COR-L47 (cell line): Measurements from ENCODE around the gene PIK3AP1.
"Not testable (repeated sequence)": the region's sequence is repeated elsewhere in the genome, so short reads cannot be mapped to it uniquely, and the experiment has no call there.

Source experiments
- DNase-seq: peaks from one replicate; lab custom pipeline; 2025; lab: John Stamatoyannopoulos, UW

PIK3AP1 gene

DNA sequence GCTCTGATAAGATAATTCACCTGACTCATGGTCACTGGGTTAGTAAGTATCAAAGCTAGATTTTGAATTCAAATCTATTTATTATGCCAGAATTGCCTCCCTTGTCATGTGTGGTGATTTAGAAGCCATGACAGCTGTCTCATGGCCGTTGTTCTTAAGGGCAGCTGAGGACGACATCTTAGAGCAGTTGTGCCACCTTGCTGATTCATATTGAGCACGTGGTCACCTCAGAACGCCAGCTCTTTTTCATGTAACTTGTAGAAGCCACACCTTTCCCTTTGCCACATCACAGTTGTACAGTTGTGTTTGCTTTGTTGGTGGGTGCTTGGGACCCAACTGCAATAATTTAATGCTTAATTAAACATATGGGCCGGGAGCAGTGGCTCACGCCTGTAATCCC lies 4.3 kb upstream of the PIK3AP1 start:
- no peak for DNase-seq

DNA sequence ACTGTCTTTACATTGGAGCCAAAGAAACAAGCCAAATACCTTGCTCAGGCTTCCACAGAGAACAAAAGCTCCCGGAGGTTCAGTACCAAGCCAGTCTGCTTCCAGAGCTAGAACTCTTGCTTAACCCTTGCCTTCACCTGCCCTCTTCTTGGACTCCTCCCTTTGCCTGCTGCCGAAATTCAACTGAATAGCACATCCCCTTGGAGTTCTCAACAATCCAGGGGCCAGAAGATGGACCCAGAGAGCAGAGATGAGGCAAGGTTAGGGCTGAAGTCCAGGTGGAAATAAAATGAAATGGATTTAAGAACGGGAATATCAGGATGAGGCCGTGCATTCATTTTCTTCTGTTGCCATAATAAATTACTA lies 876 bp upstream of the PIK3AP1 start:
- no peak for DNase-seq

DNA sequence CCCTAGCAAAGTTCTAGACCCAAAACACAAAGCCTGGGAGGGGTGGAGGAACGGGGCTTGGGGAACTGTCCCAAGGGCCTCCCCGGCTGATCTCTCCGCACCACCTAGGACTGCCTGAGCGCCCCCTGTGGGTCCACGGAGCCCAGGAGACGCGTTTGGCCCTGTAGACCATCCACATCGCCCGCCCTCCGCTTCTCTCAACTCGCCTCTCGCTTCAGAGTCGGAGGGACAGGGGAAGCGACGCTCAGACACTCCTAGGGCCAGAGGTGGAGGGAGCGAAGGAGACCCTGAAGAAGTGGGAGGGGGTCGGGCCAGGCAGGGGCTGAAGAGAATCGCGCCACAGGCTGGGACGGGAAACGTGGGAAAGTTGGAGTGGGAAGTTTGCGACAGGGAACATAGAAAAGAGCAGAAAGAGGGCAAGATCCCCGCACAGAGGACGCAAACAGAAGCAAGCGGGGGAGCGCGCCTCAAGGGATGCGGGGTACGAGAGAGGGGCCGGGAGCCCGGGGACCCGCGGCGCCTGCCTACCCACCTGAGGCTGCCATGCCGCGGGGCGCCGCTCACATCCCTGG lies 378 bp downstream of the PIK3AP1 start:
- no peak for DNase-seq

GRCh38 chr10:96719200-96719599 lies 1.1 kb downstream of the PIK3AP1 start:
- no peak for DNase-seq

DNA sequence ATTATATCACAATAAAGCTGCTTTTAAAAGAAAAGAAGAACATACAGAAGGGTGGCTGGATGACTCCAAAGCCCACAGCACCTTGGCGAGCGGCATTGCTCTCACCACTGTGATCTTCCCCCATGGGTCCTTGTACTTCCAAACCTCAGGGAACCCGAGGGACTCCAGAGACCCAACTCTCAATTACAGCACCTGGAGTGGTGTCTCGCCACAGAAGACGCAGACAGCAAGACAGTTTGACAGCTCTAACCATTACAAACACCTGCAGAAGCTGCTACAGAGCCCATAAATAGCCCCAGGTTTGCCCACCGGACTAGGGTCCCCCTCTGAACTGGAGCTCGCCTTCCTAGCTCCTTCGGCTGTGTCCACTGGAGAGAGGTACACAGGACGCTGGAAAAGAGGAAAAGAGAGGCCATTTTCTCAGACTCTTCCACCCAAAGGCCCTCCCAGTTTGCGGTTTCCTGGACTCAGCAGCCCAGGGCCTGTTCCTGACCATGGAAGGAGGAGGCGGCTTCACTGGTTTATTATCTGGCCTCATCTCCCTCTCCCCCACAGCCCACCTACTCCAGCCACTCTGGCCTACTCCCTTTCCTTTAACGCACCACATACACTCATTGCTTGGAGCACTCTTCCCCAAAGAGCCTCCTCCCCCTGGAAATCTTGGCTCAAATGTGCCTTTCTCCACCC lies 1.9 kb downstream of the PIK3AP1 start:
- DNase-seq: no peak

- DNase-seq: no peak
Observed at GRCh38 chr10:96716390-96716789, 3.9 kb downstream of the PIK3AP1 start.

DNA sequence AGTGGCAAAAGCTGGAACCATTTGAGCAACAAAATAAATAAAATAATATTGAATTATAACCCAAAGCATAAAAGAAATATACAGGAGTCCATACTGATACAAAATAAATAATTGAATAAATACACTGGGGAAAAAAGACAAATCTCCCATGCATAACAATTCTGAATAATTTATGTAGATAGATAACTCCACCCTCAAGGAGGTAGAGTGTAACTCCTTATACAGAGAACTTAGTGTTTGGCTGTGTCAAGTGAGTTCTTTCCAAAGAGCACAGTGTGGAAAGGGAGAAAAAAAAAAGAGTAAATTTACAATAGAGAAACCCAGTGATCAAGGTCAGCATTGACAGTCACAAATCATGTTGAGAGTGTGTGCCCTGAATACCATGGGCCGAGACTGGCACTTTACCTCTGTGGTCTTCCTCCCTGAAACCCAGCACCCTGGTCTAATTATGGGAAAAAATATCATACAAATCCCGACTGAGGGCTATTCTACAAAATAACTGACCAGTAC lies 5.5 kb downstream of the PIK3AP1 start:
- no peak for DNase-seq

DNA sequence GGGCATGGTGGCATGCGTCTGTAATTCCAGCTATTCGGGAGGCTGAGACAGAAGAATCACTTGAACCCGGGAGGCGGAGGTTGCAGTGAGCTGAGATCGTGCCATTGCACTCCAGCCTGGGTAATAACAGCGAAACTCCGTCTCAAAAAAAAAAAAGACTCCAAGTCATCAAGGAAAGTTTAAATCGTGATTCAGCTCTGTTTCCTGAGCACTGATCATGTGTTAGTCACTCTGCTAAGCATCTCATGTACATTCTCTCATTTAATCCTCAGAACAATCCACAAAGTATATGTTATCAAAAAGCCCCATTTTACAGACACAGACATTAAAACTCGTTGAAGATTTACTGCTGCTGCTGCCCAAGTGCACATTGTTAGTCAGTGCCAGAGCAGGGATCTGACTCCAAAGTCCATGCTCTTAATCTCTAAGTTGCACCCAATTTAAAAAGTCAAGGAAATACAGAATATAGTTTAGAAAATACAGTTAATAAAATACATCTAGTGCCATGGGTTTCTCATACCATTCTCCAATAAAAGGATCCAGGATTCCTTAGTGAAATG lies 6.2 kb downstream of the PIK3AP1 start:
- DNase-seq: no peak

GRCh38 chr10:96712662-96713271 lies 7.5 kb downstream of the PIK3AP1 start:
- no peak for DNase-seq

GRCh38 chr10:96711048-96711728 lies 9.1 kb downstream of the PIK3AP1 start:
- DNase-seq: no peak

DNA sequence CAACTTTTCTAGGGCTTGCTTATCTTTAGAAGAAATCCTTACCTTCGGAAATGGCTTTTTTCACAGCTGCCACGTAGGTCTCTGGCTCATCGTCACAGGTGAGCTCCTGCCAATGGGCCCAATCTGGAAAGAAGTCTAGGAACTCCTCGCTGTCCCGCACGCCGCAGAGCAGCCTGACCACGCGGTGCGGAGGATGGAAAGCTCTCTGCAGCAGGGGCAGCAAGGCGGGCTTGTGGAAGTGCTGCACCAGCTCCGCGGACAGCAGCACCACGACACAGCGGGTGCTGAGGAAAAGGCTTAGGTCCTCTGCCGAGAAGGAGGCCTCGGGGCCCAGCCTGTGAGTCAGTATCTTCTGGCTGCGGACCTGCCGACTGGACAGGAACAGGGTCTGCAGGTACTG lies 10.8 kb downstream of the PIK3AP1 start:
- no peak for DNase-seq

DNA sequence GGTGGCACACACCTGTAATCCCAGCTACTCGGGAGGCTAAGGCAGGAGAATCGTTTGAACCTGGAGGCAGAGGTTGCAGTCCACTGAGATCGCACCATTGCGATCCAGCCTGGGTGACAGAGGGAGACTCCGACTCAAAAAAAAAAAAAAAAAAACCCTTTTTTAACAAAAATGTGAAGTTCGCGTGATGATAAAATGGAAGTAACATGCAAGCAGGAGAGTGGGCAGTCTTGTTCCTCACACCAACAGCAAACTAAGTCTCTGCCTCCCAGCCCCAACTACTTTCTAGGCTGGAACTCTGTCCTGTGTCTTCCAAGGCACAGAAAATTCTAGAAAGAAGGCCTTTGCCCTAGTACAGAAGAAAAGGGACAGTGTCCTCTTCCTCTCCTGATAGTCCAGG lies 11.3 kb downstream of the PIK3AP1 start:
- DNase-seq: no peak

DNA sequence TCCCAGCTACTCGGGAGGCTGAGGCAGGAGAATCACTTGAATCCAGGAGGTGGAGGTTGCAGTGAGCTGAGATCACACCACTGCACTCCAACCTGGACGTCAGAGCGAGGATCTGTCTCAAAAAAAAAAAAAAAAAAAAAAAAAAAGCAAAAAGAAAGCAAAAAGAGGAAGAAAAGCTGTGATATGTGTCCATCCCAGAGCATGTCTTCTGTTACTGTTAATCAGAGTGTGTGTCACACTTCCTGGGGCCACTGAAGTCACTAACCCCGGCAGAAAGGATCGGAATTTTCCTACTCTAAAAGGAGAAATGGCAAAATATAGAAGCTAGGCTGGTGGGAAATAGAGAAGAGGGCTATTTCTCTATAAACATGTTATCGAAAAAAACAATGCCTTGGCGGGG lies 11.9 kb downstream of the PIK3AP1 start:
- DNase-seq: no peak

GRCh38 chr10:96706331-96706853 lies 13.9 kb downstream of the PIK3AP1 start:
- DNase-seq: no peak

- no peak for DNase-seq
Observed at GRCh38 chr10:96705134-96705533, 15.2 kb downstream of the PIK3AP1 start.

- no peak for DNase-seq
Observed at GRCh38 chr10:96704563-96704962, 15.8 kb downstream of the PIK3AP1 start.

DNA sequence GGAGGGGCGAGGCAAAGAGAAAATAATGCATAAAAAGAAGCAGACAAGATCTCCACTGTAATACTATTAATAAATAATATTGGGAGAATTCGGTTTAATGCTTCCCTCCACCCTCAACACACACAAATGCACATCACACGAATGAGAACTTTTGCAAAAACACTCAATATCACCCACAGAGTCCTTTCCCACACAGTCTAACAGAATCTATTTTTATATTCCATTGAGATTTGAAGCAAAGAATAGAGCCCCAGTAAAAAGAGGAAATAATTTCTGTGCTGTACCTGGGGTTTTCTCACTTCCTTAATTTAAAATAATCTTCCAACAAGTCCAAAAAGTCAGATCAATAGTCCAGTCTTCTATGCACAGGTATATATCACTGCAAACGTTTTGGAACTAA lies 17.0 kb downstream of the PIK3AP1 start:
- no peak for DNase-seq

GRCh38 chr10:96701265-96701664 lies 19.0 kb downstream of the PIK3AP1 start:
- no peak for DNase-seq

DNA sequence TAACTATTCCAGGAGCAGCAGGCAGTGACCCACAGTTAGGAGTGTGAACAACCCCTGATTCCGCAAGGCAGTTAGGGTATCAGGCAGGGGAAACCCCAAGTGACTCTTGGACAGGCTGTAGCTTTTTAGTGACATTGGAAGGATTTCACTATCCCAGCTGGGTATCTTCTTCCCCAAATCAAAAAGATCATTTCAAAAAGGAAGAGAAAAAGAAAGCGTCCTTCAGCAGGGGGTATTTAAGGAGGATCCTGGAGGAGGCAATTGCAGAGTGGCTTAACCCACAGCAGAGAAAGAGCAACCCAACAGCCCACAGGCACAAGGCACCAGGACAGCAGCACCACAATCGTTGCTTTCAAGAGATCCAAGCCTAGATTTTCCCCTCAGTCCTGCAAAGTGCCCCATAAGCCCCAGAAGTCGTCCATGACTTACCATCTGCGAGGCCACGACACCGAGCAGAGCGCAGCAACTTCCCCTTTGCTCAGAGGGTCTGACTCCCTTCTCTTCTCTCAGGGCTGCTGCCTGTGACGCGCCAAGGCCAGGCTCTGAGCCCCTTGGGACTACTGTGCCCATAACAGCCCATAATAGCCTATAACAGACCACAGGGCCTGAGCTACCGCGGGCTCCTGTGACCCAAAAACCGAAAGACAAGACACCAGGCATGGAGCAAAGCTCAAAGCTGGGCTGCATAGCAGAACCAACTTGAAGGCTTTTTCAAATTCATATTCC lies 19.8 kb downstream of the PIK3AP1 start:
- DNase-seq: no peak

DNA sequence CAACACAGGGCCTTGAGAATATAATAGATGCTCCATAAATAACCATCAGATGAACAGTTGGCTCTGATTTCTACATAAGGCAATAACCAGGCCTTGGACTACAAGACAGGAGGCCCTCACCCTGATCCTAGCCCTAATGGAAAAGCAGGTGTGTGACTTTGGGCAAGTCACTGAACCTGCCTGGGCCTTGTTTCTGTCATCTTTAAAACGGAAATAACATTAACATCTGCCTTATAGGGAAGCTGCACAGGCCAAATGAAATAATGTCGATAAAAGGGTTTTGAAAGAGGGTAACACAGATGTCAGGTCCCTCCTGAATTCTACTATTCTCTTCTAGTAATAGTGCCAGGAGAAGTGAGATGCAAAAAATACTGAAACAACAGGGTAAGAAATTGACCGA lies 20.7 kb downstream of the PIK3AP1 start:
- DNase-seq: no peak

- not testable (repeated sequence) for DNase-seq
Observed at GRCh38 chr10:96698305-96698704, 22.0 kb downstream of the PIK3AP1 start.

DNA sequence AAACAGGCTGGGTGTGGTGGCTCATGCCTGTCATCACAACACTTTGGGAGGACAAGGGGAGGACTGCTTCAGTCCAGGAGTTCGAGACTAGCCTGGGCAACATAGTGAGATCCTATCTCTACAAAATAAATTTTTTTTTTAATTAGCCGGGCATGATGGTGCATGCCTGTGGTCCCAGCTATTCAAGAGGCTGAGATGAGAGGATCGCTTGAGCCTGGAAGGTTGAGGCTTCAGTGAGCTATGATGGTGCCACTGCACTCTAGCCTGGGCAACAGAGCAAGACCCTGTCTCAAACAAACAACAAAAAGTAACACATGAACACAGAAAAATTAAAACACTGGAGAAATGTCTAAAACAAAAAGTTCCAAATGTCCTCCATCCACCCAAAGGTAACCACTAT lies 22.9 kb downstream of the PIK3AP1 start:
- DNase-seq: no peak
